Right cardiac atrium (tissue), 5 donors: ENCODE data around the gene SOX14. TPM values are rescaled to one million over a fixed set of nuclear protein-coding genes. Genes with fewer than 3 reads are reported as not detected.

ENCODE experiments used
- ATAC-seq, 2 donors: fragments of 200-7000 bp; cut with Tn5 transposase; one replicate each; pipeline versions ENCODE4 v1.8.0 to v1.9.1; 2020; ENCODE audit warnings: moderate library complexity in 2 of 2, mild to moderate bottlenecking in 1 of 2
- DNase-seq, 3 donors: peaks; one replicate each; pipeline ENCODE4 v3.0.0-alpha.2; 2020
- H3K27ac ChIP-seq: one replicate; pipeline ENCODE4 v1.5.1; 2013; ENCODE audit warnings: mild to moderate bottlenecking, low read length, control low read depth, moderate library complexity
- H3K27me3 ChIP-seq: one replicate; pipeline ENCODE4 v1.6.1; 2013; ENCODE audit not compliant: control insufficient read depth, insufficient read depth
- H3K4me1 ChIP-seq: one replicate; pipeline ENCODE4 v1.6.1; 2013; ENCODE audit warnings: low read length; ENCODE audit not compliant: control insufficient read depth, insufficient read depth
- H3K4me3 ChIP-seq: one replicate; pipeline ENCODE4 v1.5.1; 2013; ENCODE audit warnings: low read length, control low read depth
- H3K9me3 ChIP-seq: one replicate; pipeline ENCODE4 v1.6.1; 2013; ENCODE audit warnings: low read length; ENCODE audit not compliant: control insufficient read depth
- WGBS: extraction: QIAGEN DNeasy Blood & Tissue Kit; methylation state at CpG from one replicate; pipeline ENCODE4 v1.1.7; 2013; 5-methylcytosine and 5-hydroxymethylcytosine counted together
- intact Hi-C, 4 donors: fragments of 100-400 bp; cut with DNase I; formaldehyde crosslinking; loops; one replicate each; pipeline versions ENCODE4 v1.11.0 to v1.14.0; 2022 to 2023
- polyA plus RNA-seq: library from polyadenylated mRNA; stranded (reverse); fragments of 200-250 nt; gene quantifications from one replicate; pipeline ENCODE4 v1.2.3, GENCODE V29; 2013
- total RNA-seq, 4 donors: library from RNA; stranded (reverse); fragmentation: NEBNext Ultra II Directional; extraction: Animal tissue kit (Norgen Biotek cat#: 25700); gene quantifications; one replicate each; pipeline ENCODE4 v1.2.1, GENCODE V29; 2021
- donor health status: healthy with polysubstance abuse.
- donor health status: DM: no; HTN: yes; CAD: no.
- donor health status: DM: no; HTN: no; CAD: no.
- donor health status: DM: no; HTN: yes; CAD: no; lungs with severe emphysema.
- donor health status: DM: yes; HTN: yes; CAD: no.

The SOX14 gene
- total and polyA plus RNA-seq, 5 donors: not detected

- ATAC-seq: no peak
- no peak overlapping the region for H3K4me3 ChIP-seq
- H3K27ac ChIP-seq: no peak overlapping the region
- 3% methylated on average over 34 of the region's 34 CpGs for WGBS
- no peaks in the 10 kb centered on the region for H3K9me3 ChIP-seq
- no peak for DNase-seq
- H3K4me1 ChIP-seq: peaks cover under 1% of the 10 kb centered on the region
- H3K27me3 ChIP-seq: peaks cover 5% of the 10 kb centered on the region
- intact Hi-C loops: no loop called here
These were observed 1.2 kb upstream of the SOX14 start for GRCh38 chr3:137762674-137763593.

- peaks cover 5% of the 10 kb centered on the region for H3K27me3 ChIP-seq
- intact Hi-C loops: no loop called here
- no peak for DNase-seq
- ATAC-seq: no peak
- no peaks in the 10 kb centered on the region for H3K9me3 ChIP-seq
- H3K4me3 ChIP-seq: no peak overlapping the region
- peaks cover 2% of the 10 kb centered on the region for H3K4me1 ChIP-seq
- under 1% methylated on average over 18 of the region's 18 CpGs for WGBS
- no peak overlapping the region for H3K27ac ChIP-seq
These were observed 549 bp upstream of the SOX14 start for GRCh38 chr3:137763594-137763938.

GRCh38 chr3:137764563-137765309, 621 bp downstream of the SOX14 start:
- ATAC-seq (no peak), DNase-seq (peak in 1 of 3 donors; percentile 51)
- Histone ChIP-seq H3K27me3 (peaks cover 5% of the 10 kb centered on the region), H3K9me3 (no peaks in the 10 kb centered on the region), H3K4me3 (no peak overlapping the region), H3K27ac (no peak overlapping the region), H3K4me1 (peaks cover 2% of the 10 kb centered on the region)
- WGBS: 2% methylated on average over 58 of the region's 58 CpGs
- intact Hi-C loops: no loop called here

GRCh38 chr3:137765310-137766033, 1.4 kb downstream of the SOX14 start:
- intact Hi-C loops: no loop called here
- no peak overlapping the region for H3K4me3 ChIP-seq
- WGBS: 1% methylated on average over 27 of the region's 27 CpGs
- ATAC-seq (no peak), DNase-seq (no peak)
- H3K9me3 ChIP-seq: no peaks in the 10 kb centered on the region
- H3K27me3 ChIP-seq: peaks cover 5% of the 10 kb centered on the region
- H3K27ac ChIP-seq: no peak overlapping the region
- H3K4me1 ChIP-seq: peaks cover 2% of the 10 kb centered on the region

GRCh38 chr3:137766041-137766875, 2.1 kb downstream of the SOX14 start:
- Histone ChIP-seq H3K4me1 (peaks cover 2% of the 10 kb centered on the region), H3K27me3 (peaks cover 5% of the 10 kb centered on the region), H3K4me3 (no peak overlapping the region), H3K27ac (no peak overlapping the region), H3K9me3 (no peaks in the 10 kb centered on the region)
- 4% methylated on average over 21 of the region's 21 CpGs for WGBS
- no peak for DNase-seq
- intact Hi-C loops: no loop called here
- ATAC-seq: no peak

GRCh38 chr3:137766876-137767537, 2.9 kb downstream of the SOX14 start:
- no peak for DNase-seq
- no peaks in the 10 kb centered on the region for H3K9me3 ChIP-seq
- ATAC-seq: no peak
- peaks cover 5% of the 10 kb centered on the region for H3K27me3 ChIP-seq
- peaks cover 7% of the 10 kb centered on the region for H3K4me1 ChIP-seq
- 2% methylated on average over 22 of the region's 22 CpGs for WGBS
- no peak overlapping the region for H3K27ac ChIP-seq
- no peak overlapping the region for H3K4me3 ChIP-seq
- intact Hi-C loops: no loop called here

GRCh38 chr3:137767538-137768360, 3.6 kb downstream of the SOX14 start:
- Histone ChIP-seq H3K9me3 (no peaks in the 10 kb centered on the region), H3K27me3 (peaks cover 5% of the 10 kb centered on the region), H3K4me3 (peak overlapping the region; percentile 31), H3K27ac (no peak overlapping the region), H3K4me1 (peaks cover 7% of the 10 kb centered on the region)
- ATAC-seq (no peak), DNase-seq (no peak)
- intact Hi-C loops: no loop called here
- WGBS: 1% methylated on average over 36 of the region's 36 CpGs

GRCh38 chr3:137768361-137769321, 4.5 kb downstream of the SOX14 start:
- Histone ChIP-seq H3K4me1 (peaks cover 7% of the 10 kb centered on the region), H3K27me3 (no peaks in the 10 kb centered on the region), H3K4me3 (peak overlapping the region; percentile 31), H3K9me3 (no peaks in the 10 kb centered on the region), H3K27ac (no peak overlapping the region)
- intact Hi-C loops: no loop called here
- DNase-seq (no peak), ATAC-seq (no peak)
- WGBS: 2% methylated on average over 59 of the region's 59 CpGs
